ENCODE measurements around the gene FGFRL1.

DNA sequence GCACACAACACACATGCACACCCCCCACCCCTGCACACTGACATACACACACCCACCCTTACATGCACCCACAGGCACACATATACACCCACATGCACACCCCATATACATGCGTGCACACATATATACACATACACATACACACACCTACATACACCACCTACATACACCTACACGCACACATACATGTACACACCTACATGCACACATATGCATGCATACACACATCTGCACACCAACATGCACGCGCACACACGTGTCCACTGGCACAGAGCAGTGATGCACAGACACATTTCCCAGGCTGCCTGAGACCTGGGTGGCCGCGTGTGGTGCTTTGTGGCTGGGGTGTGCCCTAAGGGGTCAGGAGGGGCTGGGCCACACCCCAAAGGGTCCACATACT lies 31.7 kb downstream of the FGFRL1 start:
- TF ChIP-seq TAF1 (IDR thresholded peaks at IDR 0.05; ENCODE audit: borderline replicate concordance, insufficient read depth, low read length) (no peak), POLR2AphosphoS5 (IDR thresholded peaks at IDR 0.05; ENCODE audit: low read depth, low read length) (no peak)
- TF ChIP-seq, protein P1, sequence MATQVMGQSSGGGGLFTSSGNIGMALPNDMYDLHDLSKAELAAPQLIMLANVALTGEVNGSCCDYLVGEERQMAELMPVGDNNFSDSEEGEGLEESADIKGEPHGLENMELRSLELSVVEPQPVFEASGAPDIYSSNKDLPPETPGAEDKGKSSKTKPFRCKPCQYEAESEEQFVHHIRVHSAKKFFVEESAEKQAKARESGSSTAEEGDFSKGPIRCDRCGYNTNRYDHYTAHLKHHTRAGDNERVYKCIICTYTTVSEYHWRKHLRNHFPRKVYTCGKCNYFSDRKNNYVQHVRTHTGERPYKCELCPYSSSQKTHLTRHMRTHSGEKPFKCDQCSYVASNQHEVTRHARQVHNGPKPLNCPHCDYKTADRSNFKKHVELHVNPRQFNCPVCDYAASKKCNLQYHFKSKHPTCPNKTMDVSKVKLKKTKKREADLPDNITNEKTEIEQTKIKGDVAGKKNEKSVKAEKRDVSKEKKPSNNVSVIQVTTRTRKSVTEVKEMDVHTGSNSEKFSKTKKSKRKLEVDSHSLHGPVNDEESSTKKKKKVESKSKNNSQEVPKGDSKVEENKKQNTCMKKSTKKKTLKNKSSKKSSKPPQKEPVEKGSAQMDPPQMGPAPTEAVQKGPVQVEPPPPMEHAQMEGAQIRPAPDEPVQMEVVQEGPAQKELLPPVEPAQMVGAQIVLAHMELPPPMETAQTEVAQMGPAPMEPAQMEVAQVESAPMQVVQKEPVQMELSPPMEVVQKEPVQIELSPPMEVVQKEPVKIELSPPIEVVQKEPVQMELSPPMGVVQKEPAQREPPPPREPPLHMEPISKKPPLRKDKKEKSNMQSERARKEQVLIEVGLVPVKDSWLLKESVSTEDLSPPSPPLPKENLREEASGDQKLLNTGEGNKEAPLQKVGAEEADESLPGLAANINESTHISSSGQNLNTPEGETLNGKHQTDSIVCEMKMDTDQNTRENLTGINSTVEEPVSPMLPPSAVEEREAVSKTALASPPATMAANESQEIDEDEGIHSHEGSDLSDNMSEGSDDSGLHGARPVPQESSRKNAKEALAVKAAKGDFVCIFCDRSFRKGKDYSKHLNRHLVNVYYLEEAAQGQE (IDR thresholded peaks at IDR 0.05; ENCODE audit: insufficient read depth in 1 of 2, low read depth in 2 of 2, low read length in 2 of 2): no peak
